ENCODE measurements around the gene EPS15. TPM values are rescaled to one million over a fixed set of nuclear protein-coding genes. Genes with fewer than 3 reads are reported as not detected.

EPS15 gene
- total RNA-seq, 1 donor from 2014 or later = 41.6 TPM

GRCh38 chr1:51551848-51552296 lies 32.8 kb upstream of the EPS15 start:
- Mint-ChIP-seq H3K36me3 (ENCODE audit: low read depth) (no peaks in the 10 kb centered on the region), H3K27me3 (ENCODE audit: low read depth) (peaks cover 2% of the 10 kb centered on the region), H3K4me3 (no peak overlapping the region), H3K27ac (ENCODE audit: unreplicated experiment) (no peak overlapping the region), H3K9me3 (no peaks in the 10 kb centered on the region), H3K4me1 (no peaks in the 10 kb centered on the region)
- DNase-seq (ENCODE audit: low read depth, low spot score) = no peak
- TF ChIP-seq, protein P1, sequence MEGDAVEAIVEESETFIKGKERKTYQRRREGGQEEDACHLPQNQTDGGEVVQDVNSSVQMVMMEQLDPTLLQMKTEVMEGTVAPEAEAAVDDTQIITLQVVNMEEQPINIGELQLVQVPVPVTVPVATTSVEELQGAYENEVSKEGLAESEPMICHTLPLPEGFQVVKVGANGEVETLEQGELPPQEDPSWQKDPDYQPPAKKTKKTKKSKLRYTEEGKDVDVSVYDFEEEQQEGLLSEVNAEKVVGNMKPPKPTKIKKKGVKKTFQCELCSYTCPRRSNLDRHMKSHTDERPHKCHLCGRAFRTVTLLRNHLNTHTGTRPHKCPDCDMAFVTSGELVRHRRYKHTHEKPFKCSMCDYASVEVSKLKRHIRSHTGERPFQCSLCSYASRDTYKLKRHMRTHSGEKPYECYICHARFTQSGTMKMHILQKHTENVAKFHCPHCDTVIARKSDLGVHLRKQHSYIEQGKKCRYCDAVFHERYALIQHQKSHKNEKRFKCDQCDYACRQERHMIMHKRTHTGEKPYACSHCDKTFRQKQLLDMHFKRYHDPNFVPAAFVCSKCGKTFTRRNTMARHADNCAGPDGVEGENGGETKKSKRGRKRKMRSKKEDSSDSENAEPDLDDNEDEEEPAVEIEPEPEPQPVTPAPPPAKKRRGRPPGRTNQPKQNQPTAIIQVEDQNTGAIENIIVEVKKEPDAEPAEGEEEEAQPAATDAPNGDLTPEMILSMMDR (conservative IDR thresholded peaks at IDR 0.05) = no peak

- DNase-seq (ENCODE audit: low read depth, low spot score) = no peak
- H3K36me3 Mint-ChIP-seq (ENCODE audit: low read depth) = no peaks in the 10 kb centered on the region
- TF ChIP-seq, protein P1 (conservative IDR thresholded peaks at IDR 0.05) = no peak
- H3K9me3 Mint-ChIP-seq = no peaks in the 10 kb centered on the region
- peaks cover 2% of the 10 kb centered on the region for H3K27me3 Mint-ChIP-seq (ENCODE audit: low read depth)
- H3K4me3 Mint-ChIP-seq = no peak overlapping the region
- no peaks in the 10 kb centered on the region for H3K4me1 Mint-ChIP-seq
- no peak overlapping the region for H3K27ac Mint-ChIP-seq (ENCODE audit: unreplicated experiment)
Measured at GRCh38 chr1:51551081-51551480, 32.0 kb upstream of the EPS15 start.

DNA sequence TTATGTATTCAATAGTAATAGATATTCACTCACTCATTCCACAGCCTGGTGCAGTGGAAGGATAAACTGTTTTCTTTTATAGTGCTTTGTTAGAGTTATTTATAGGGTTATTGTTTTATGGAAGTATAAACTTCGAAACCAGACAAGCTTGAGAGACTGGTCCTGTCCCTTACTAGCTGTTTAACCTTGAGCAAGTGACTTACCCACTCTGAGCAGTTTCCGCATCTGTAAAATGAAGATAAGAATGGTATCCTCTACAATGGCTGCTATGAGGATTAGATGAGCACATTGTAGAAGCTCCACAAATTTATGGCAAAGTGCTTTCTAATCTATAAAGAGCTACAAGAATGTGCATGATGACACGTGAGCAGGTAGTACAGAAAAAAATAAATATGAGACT lies 30.8 kb upstream of the EPS15 start:
- H3K27ac Mint-ChIP-seq (ENCODE audit: unreplicated experiment) = no peak overlapping the region
- H3K4me3 Mint-ChIP-seq = no peak overlapping the region

GRCh38 chr1:51549016-51549619 lies 30.1 kb upstream of the EPS15 start:
- Mint-ChIP-seq H3K9me3 (no peaks in the 10 kb centered on the region), H3K4me3 (no peak overlapping the region), H3K36me3 (ENCODE audit: low read depth) (no peaks in the 10 kb centered on the region), H3K27ac (ENCODE audit: unreplicated experiment) (no peak overlapping the region), H3K27me3 (ENCODE audit: low read depth) (peaks cover 2% of the 10 kb centered on the region), H3K4me1 (no peaks in the 10 kb centered on the region)
- TF ChIP-seq, protein P1 (conservative IDR thresholded peaks at IDR 0.05) = no peak
- no peak for DNase-seq (ENCODE audit: low read depth, low spot score)

More for the DNA sequence above, 30.8 kb upstream of the EPS15 start:
- Mint-ChIP-seq H3K36me3 (ENCODE audit: low read depth) (no peaks in the 10 kb centered on the region), H3K9me3 (no peaks in the 10 kb centered on the region), H3K4me1 (no peaks in the 10 kb centered on the region), H3K27me3 (ENCODE audit: low read depth) (peaks cover 2% of the 10 kb centered on the region)
- TF ChIP-seq, protein P1 (conservative IDR thresholded peaks at IDR 0.05) = no peak
- no peak for DNase-seq (ENCODE audit: low read depth, low spot score)

- no peaks in the 10 kb centered on the region for H3K27me3 Mint-ChIP-seq (ENCODE audit: low read depth)
Measured at GRCh38 chr1:51543858-51544257, 24.8 kb upstream of the EPS15 start.

More at GRCh38 chr1:51543858-51544257, 24.8 kb upstream of the EPS15 start:
- Mint-ChIP-seq H3K9me3 (no peaks in the 10 kb centered on the region), H3K4me1 (no peaks in the 10 kb centered on the region), H3K36me3 (ENCODE audit: low read depth) (no peaks in the 10 kb centered on the region), H3K27ac (ENCODE audit: unreplicated experiment) (no peak overlapping the region), H3K4me3 (no peak overlapping the region)
- DNase-seq (ENCODE audit: low read depth, low spot score) = no peak
- TF ChIP-seq, protein P1 (conservative IDR thresholded peaks at IDR 0.05) = no peak

Measured in neural crest cell (in vitro differentiated cells).